Measurements from ENCODE around the gene TMEM39A. TPM values are rescaled to one million over a fixed set of nuclear protein-coding genes. Genes with fewer than 3 reads are reported as not detected.

Gene TMEM39A
- total RNA-seq, 1 donor from 2014 or later: 12.2 TPM

DNA sequence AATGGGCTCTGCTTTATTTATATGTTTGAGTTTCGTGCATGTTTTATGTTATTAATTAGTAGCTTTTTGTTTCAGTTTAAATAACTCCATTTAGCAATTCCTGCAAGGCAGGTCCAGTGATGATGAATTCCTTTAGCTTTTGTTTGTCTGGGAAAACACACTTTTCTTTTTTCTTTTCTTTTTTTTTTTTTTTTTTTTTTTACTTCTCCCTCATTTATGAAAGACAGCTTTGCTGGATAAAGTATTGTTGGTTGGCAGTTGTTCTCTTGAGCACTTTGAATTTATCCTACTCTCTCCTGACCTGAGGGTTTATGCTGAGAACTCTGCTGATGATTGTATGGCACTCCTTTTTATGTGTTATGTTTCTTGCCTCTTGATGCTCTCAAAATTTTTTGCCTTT, 35.7 kb downstream of the TMEM39A start:
- Histone ChIP-seq H3K4me1 (peaks cover 4% of the 10 kb centered on the region), H3K27ac (replicated peaks) (no peak overlapping the region), H3K4me3 (no peak overlapping the region), H3K9me3 (replicated peaks) (peaks cover 54% of the 10 kb centered on the region), H3K36me3 (peaks cover 58% of the 10 kb centered on the region), H3K27me3 (ENCODE audit: low read depth) (no peaks in the 10 kb centered on the region)
- TF ChIP-seq, protein P1, sequence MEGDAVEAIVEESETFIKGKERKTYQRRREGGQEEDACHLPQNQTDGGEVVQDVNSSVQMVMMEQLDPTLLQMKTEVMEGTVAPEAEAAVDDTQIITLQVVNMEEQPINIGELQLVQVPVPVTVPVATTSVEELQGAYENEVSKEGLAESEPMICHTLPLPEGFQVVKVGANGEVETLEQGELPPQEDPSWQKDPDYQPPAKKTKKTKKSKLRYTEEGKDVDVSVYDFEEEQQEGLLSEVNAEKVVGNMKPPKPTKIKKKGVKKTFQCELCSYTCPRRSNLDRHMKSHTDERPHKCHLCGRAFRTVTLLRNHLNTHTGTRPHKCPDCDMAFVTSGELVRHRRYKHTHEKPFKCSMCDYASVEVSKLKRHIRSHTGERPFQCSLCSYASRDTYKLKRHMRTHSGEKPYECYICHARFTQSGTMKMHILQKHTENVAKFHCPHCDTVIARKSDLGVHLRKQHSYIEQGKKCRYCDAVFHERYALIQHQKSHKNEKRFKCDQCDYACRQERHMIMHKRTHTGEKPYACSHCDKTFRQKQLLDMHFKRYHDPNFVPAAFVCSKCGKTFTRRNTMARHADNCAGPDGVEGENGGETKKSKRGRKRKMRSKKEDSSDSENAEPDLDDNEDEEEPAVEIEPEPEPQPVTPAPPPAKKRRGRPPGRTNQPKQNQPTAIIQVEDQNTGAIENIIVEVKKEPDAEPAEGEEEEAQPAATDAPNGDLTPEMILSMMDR (IDR thresholded peaks at IDR 0.05; ENCODE audit: borderline replicate concordance): no peak
- intact Hi-C loops (cut with micrococcal nuclease): no loop called here
- no peak for DNase-seq

DNA sequence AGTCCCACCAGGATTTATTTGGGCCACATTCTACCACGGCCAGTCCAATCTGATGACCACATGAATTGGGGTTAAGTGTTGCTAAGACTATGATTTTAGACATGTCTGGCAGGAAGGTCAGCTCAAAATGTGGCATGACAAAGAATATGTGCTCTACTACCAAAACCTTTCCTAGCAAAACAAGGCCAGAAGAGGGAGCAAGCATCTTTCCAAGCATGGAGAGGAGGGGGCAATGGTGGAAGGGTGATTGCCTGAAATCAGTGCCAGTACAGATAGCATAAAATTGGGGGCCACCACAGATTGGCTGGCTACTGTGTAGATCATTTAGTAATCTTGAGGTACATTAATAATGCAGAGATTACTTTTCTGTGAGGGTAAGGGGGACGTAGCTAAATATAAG, 43.2 kb downstream of the TMEM39A start:
- no peaks in the 10 kb centered on the region for H3K27me3 ChIP-seq (ENCODE audit: low read depth)
- TF ChIP-seq, protein P1 (IDR thresholded peaks at IDR 0.05; ENCODE audit: borderline replicate concordance): no peak
- H3K27ac ChIP-seq (replicated peaks): no peak overlapping the region
- H3K36me3 ChIP-seq: peaks cover 14% of the 10 kb centered on the region
- no peak overlapping the region for H3K4me3 ChIP-seq
- intact Hi-C loops (cut with micrococcal nuclease): no loop called here
- peaks cover 36% of the 10 kb centered on the region for H3K4me1 ChIP-seq
- peaks cover 5% of the 10 kb centered on the region for H3K9me3 ChIP-seq (replicated peaks)
- DNase-seq: no peak

DNA sequence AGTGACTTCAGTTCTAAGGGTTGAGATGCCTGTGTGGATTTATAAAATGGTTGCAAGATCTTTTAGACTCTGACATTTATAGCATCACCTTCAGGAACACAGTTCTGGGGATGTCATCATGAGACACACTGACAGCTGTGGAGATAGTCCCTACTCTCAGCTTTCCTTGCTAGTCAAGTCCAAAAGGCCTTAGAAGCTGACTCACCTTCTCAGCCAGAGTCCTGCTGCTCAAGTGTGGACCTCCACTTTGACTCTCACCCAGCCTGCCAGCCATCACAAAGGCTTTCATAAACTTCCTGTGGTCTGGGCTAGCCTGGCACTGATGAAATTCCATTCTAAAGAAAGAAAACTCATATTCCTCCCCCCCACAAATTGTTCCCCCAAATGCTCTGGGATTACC, 44.8 kb downstream of the TMEM39A start:
- DNase-seq: no peak
- H3K27ac ChIP-seq (replicated peaks): peak overlapping the region; percentile 81
- peaks cover 28% of the 10 kb centered on the region for H3K36me3 ChIP-seq
- intact Hi-C loops (cut with micrococcal nuclease): no loop called here
- no peaks in the 10 kb centered on the region for H3K27me3 ChIP-seq (ENCODE audit: low read depth)
- H3K9me3 ChIP-seq (replicated peaks): no peaks in the 10 kb centered on the region
- no peak overlapping the region for H3K4me3 ChIP-seq
- TF ChIP-seq, protein P1 (IDR thresholded peaks at IDR 0.05; ENCODE audit: borderline replicate concordance): no peak
- peaks cover 40% of the 10 kb centered on the region for H3K4me1 ChIP-seq

DNA sequence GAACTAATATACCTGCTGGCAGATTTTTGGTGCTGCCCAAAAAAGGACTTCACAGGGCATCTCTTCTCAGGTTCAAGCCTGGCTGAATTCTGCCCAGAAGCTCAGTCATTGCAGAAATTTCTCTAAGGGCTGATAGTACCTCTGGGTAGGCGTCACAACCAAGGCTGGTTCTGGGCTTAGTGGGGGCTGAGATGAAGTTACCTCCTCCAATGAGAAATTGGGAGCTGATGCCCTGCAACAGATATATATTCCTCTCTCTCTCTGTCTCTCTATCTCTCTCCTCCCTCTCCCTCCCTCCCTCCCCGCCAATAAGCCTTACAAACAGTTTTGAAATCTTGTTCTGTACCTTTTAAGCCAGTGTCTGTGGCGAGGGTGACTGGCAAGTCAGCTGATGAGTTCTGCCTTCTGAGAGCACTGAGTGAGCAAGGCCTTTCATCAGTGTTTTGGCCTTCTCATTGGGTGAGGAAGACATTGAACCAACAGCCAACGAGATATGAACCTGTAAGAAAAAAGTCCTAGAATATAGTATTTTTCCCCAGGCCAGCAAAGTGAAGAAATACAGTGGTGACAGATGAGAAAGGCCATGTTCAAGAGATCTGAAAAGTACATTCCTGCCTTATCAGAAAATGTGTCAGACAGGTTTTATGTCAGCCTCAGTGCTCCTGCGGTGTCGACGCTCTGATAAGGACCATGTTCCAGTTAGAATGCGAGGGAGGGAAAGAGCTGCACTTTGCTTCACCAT, 45.5 kb downstream of the TMEM39A start:
- intact Hi-C loops (cut with micrococcal nuclease): no loop called here
- no peak for DNase-seq

DNA sequence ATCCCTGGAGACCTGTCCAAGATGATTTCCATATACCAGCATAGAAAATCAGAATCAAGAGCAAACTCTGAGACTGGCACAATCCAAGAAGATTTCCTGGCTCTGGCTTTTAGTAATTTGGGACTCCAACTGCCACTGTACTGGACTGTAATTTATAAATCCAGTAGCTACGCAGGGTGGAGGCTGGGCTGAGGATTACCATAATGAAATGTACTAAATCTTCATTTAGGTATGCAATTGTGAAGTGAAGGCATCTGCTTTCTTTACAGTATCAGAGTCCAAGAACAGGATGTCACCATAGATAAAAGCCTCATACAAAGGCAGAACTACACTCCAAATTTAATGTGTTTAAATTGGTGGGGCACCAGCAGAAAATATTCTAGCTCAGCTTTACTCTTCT, 46.5 kb downstream of the TMEM39A start:
- Histone ChIP-seq H3K27ac (replicated peaks) (peak overlapping the region; percentile 81), H3K4me3 (no peak overlapping the region), H3K27me3 (ENCODE audit: low read depth) (no peaks in the 10 kb centered on the region), H3K36me3 (peaks cover 42% of the 10 kb centered on the region), H3K9me3 (replicated peaks) (no peaks in the 10 kb centered on the region), H3K4me1 (peaks cover 40% of the 10 kb centered on the region)
- TF ChIP-seq, protein P1 (IDR thresholded peaks at IDR 0.05; ENCODE audit: borderline replicate concordance): no peak
- no peak for DNase-seq
- intact Hi-C loops (cut with micrococcal nuclease): no loop called here

More for the DNA sequence above, 45.5 kb downstream of the TMEM39A start:
- TF ChIP-seq, protein P1 (IDR thresholded peaks at IDR 0.05; ENCODE audit: borderline replicate concordance): no peak
- Histone ChIP-seq H3K27ac (replicated peaks) (peak overlapping the region; percentile 81), H3K4me1 (peaks cover 40% of the 10 kb centered on the region), H3K4me3 (peak overlapping the region; percentile 3), H3K27me3 (ENCODE audit: low read depth) (no peaks in the 10 kb centered on the region), H3K36me3 (peaks cover 32% of the 10 kb centered on the region), H3K9me3 (replicated peaks) (no peaks in the 10 kb centered on the region)

All from left ventricle myocardium inferior (tissue), 1 donor.